Neural progenitor cell (in vitro differentiated cells): ENCODE measurements around the gene MRAS.

ENCODE experiments used
- CTCF ChIP-seq: fragments of 200-600 bp; sonication (generic); IDR thresholded peaks from 2 replicates; pipeline ENCODE4 v1.5.1; 2017; ENCODE audit warnings: antibody characterized with exemption, mild to moderate bottlenecking
- EZH2 ChIP-seq: fragments of 200-600 bp; sonication (generic); IDR thresholded peaks from 2 replicates; pipeline ENCODE4 v1.6.1; 2017; ENCODE audit warnings: antibody characterized with exemption, mild to moderate bottlenecking, moderate library complexity
- EZH2phosphoT487 ChIP-seq: fragments of 200-600 bp; sonication (generic); IDR thresholded peaks from 2 replicates; pipeline ENCODE4 v1.6.1; 2017; ENCODE audit warnings: antibody characterized with exemption

- TF ChIP-seq CTCF (no peak), EZH2 (no peak), EZH2phosphoT487 (no peak)
Measured at GRCh38 chr3:138348754-138349739, 668 bp downstream of the MRAS start.
